Panc1 (cell line): ENCODE results near the gene ESYT2.

Source experiments
- POLR2AphosphoS5 ChIP-seq: IDR thresholded peaks from 2 replicates; pipeline ENCODE4 v1.6.1; 2012; ENCODE audit warnings: mild to moderate bottlenecking, low read depth, low read length, moderate library complexity
- SIN3A ChIP-seq: IDR thresholded peaks from 2 replicates; pipeline ENCODE4 v1.6.1; 2012; ENCODE audit warnings: low read depth, mild to moderate bottlenecking, low read length, moderate library complexity, borderline replicate concordance; ENCODE audit not compliant: insufficient read depth
- TCF7L2 ChIP-seq: IDR thresholded peaks from 2 replicates; pipeline ENCODE4 v1.6.1; 2011; ENCODE audit warnings: mild to moderate bottlenecking, low read depth, low read length, inconsistent platforms
- TF ChIP-seq, protein P1 (sequence below): fragments of 450-650 bp; IDR thresholded peaks from 2 replicates; pipeline ENCODE4 v1.5.1; 2017; ENCODE audit warnings: mild to moderate bottlenecking
- TF ChIP-seq, protein P2 (sequence below), 2 experiments: IDR thresholded peaks; 2 replicates each; pipeline ENCODE4 v1.6.1; 2011 to 2012; ENCODE audit warnings: low read depth in 2 of 2, control low read depth in 1 of 2, low read length in 1 of 2, mild to moderate bottlenecking in 1 of 2, moderate library complexity in 1 of 2; ENCODE audit not compliant: insufficient read depth in 1 of 2

GRCh38 chr7:158744070-158744469, 85.2 kb downstream of the ESYT2 start:
- TF ChIP-seq, protein P1, sequence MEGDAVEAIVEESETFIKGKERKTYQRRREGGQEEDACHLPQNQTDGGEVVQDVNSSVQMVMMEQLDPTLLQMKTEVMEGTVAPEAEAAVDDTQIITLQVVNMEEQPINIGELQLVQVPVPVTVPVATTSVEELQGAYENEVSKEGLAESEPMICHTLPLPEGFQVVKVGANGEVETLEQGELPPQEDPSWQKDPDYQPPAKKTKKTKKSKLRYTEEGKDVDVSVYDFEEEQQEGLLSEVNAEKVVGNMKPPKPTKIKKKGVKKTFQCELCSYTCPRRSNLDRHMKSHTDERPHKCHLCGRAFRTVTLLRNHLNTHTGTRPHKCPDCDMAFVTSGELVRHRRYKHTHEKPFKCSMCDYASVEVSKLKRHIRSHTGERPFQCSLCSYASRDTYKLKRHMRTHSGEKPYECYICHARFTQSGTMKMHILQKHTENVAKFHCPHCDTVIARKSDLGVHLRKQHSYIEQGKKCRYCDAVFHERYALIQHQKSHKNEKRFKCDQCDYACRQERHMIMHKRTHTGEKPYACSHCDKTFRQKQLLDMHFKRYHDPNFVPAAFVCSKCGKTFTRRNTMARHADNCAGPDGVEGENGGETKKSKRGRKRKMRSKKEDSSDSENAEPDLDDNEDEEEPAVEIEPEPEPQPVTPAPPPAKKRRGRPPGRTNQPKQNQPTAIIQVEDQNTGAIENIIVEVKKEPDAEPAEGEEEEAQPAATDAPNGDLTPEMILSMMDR, result no peak
- no peak for TF ChIP-seq SIN3A
- TF ChIP-seq, protein P2, sequence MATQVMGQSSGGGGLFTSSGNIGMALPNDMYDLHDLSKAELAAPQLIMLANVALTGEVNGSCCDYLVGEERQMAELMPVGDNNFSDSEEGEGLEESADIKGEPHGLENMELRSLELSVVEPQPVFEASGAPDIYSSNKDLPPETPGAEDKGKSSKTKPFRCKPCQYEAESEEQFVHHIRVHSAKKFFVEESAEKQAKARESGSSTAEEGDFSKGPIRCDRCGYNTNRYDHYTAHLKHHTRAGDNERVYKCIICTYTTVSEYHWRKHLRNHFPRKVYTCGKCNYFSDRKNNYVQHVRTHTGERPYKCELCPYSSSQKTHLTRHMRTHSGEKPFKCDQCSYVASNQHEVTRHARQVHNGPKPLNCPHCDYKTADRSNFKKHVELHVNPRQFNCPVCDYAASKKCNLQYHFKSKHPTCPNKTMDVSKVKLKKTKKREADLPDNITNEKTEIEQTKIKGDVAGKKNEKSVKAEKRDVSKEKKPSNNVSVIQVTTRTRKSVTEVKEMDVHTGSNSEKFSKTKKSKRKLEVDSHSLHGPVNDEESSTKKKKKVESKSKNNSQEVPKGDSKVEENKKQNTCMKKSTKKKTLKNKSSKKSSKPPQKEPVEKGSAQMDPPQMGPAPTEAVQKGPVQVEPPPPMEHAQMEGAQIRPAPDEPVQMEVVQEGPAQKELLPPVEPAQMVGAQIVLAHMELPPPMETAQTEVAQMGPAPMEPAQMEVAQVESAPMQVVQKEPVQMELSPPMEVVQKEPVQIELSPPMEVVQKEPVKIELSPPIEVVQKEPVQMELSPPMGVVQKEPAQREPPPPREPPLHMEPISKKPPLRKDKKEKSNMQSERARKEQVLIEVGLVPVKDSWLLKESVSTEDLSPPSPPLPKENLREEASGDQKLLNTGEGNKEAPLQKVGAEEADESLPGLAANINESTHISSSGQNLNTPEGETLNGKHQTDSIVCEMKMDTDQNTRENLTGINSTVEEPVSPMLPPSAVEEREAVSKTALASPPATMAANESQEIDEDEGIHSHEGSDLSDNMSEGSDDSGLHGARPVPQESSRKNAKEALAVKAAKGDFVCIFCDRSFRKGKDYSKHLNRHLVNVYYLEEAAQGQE (IDR thresholded peaks at IDR 0.05; ENCODE audit: insufficient read depth in 1 of 2, low read depth in 2 of 2, low read length in 1 of 2), result no peak
- no peak for TF ChIP-seq POLR2AphosphoS5
- TF ChIP-seq TCF7L2, result no peak
